IMR-90 (cell line): ENCODE results near the gene SHISA6. TPM values are rescaled to one million over a fixed set of nuclear protein-coding genes. Genes with fewer than 3 reads are reported as not detected.

Source experiments
- ATAC-seq: fragments of 200-7000 bp; cut with Tn5 transposase; 2 replicates; pipeline ENCODE4 v1.9.1; 2020; ENCODE audit warnings: low read depth, mild to moderate bottlenecking, moderate library complexity
- BruUV-seq: library from RNA; stranded (reverse); fragments of 400-500 nt; replicated peaks from 2 replicates; lab custom pipeline; 2021; lab: Mats Ljungman, UMichigan
- CTCF ChIA-PET: fragments of 300-600 bp; formaldehyde crosslinking; extraction: SDS; loops from one replicate; lab custom pipeline; 2021; ENCODE audit warnings: antibody characterized with exemption; lab: Yijun Ruan, JAX
- POLR2A ChIA-PET: fragments of 300-600 bp; sonication (Branson Sonifier 250); formaldehyde crosslinking; loops from one replicate; lab custom pipeline; 2022; ENCODE audit warnings: antibody characterized with exemption; ENCODE audit not compliant: unreplicated experiment; lab: Charles Lee
- DNase-seq: peaks from one replicate; pipeline ENCODE4 v3.0.0; 2013
- H2AFZ ChIP-seq: replicated peaks from 2 replicates; pipeline ENCODE3; 2013; ENCODE audit warnings: low read length, mild to moderate bottlenecking; ENCODE audit not compliant: poor library complexity
- H2AK5ac ChIP-seq: 2 replicates; pipeline ENCODE4 v1.6.1; 2013; ENCODE audit warnings: low read depth, low read length, inconsistent platforms
- H2AK9ac ChIP-seq: replicated peaks from 2 replicates; pipeline ENCODE3; 2013; ENCODE audit warnings: mild to moderate bottlenecking, low read depth, low read length, moderate library complexity; ENCODE audit not compliant: poor library complexity
- H2BK120ac ChIP-seq: 2 replicates; pipeline ENCODE4 v1.6.1; 2013; ENCODE audit warnings: low read depth, low read length, inconsistent platforms
- H2BK15ac ChIP-seq: 3 replicates; pipeline ENCODE4 v1.6.1; 2013; ENCODE audit warnings: low read depth, low read length, inconsistent platforms
- H2BK20ac ChIP-seq: 2 replicates; pipeline ENCODE4 v1.6.1; 2013; ENCODE audit warnings: low read depth, mild to moderate bottlenecking, inconsistent platforms, low read length, moderate library complexity
- H2BK5ac ChIP-seq: 2 replicates; pipeline ENCODE4 v1.6.1; 2013; ENCODE audit warnings: mild to moderate bottlenecking, low read depth, low read length, inconsistent platforms; ENCODE audit not compliant: poor library complexity, severe bottlenecking
- H3K14ac ChIP-seq: replicated peaks from 2 replicates; pipeline ENCODE4 v1.6.1; 2013; ENCODE audit warnings: low read depth, low read length, inconsistent platforms
- H3K18ac ChIP-seq: 2 replicates; pipeline ENCODE4 v1.6.1; 2013; ENCODE audit warnings: low read depth, low read length, control low read depth
- H3K23ac ChIP-seq: 2 replicates; pipeline ENCODE4 v1.6.1; 2013; ENCODE audit warnings: low read depth, low read length, inconsistent platforms
- H3K27ac ChIP-seq: 2 replicates; pipeline ENCODE4 v1.5.1; 2013; ENCODE audit warnings: mild to moderate bottlenecking, control low read depth, low read length; ENCODE audit not compliant: insufficient read depth
- H3K27me3 ChIP-seq: 2 replicates; pipeline ENCODE4 v1.6.1; 2013; ENCODE audit warnings: low read length; ENCODE audit not compliant: control insufficient read depth, insufficient read depth
- H3K36me3 ChIP-seq: 2 replicates; pipeline ENCODE4 v1.6.1; 2013; ENCODE audit warnings: low read length, mixed read lengths; ENCODE audit not compliant: control insufficient read depth, insufficient read depth
- H3K4ac ChIP-seq: 2 replicates; pipeline ENCODE4 v1.6.1; 2013; ENCODE audit warnings: low read depth, low read length, inconsistent platforms
- H3K4me1 ChIP-seq: 2 replicates; pipeline ENCODE4 v1.6.1; 2013; ENCODE audit warnings: low read length, mixed read lengths; ENCODE audit not compliant: control insufficient read depth, insufficient read depth
- H3K4me2 ChIP-seq: 2 replicates; pipeline ENCODE4 v1.6.1; 2013; ENCODE audit warnings: low read depth, mild to moderate bottlenecking, control low read depth, low read length, moderate library complexity
- H3K4me3 ChIP-seq: 2 replicates; pipeline ENCODE4 v1.5.1; 2013; ENCODE audit warnings: low read depth, mild to moderate bottlenecking, control low read depth, low read length, moderate library complexity; ENCODE audit not compliant: insufficient read depth
- H3K56ac ChIP-seq: 2 replicates; pipeline ENCODE4 v1.6.1; 2013; ENCODE audit warnings: low read length, inconsistent platforms; ENCODE audit not compliant: insufficient read depth; ENCODE audit errors: extremely low read depth
- H3K79me1 ChIP-seq, 2 experiments: 2 replicates each; pipeline ENCODE4 v1.6.1; 2013; ENCODE audit warnings: low read length in 2 of 2, inconsistent platforms in 1 of 2, low read depth in 1 of 2
- H3K9ac ChIP-seq: 2 replicates; pipeline ENCODE4 v1.6.1; 2013; ENCODE audit warnings: low read depth, low read length, control low read depth
- H3K9me1 ChIP-seq: 2 replicates; pipeline ENCODE4 v1.6.1; 2013; ENCODE audit warnings: low read length, inconsistent platforms; ENCODE audit not compliant: insufficient read depth
- H3K9me3 ChIP-seq: 2 replicates; pipeline ENCODE4 v1.6.1; 2013; ENCODE audit warnings: low read length; ENCODE audit not compliant: control insufficient read depth, insufficient read depth
- H4K20me1 ChIP-seq: 2 replicates; pipeline ENCODE4 v1.6.1; 2013; ENCODE audit warnings: low read length, inconsistent platforms; ENCODE audit not compliant: insufficient read depth
- H4K5ac ChIP-seq: 2 replicates; pipeline ENCODE4 v1.6.1; 2013; ENCODE audit warnings: mild to moderate bottlenecking, low read depth, low read length, control low read depth
- H4K8ac ChIP-seq, 2 experiments: 2 replicates each; pipeline ENCODE4 v1.6.1; 2013; ENCODE audit warnings: low read depth in 2 of 2, low read length in 2 of 2, control low read depth in 1 of 2, inconsistent platforms in 1 of 2
- H4K91ac ChIP-seq: 2 replicates; pipeline ENCODE4 v1.6.1; 2013; ENCODE audit warnings: low read depth, low read length, inconsistent platforms; ENCODE audit not compliant: insufficient read depth
- FOS ChIP-seq: fragments of 150-350 bp; IDR thresholded peaks from 2 replicates; pipeline ENCODE4 v1.6.1; 2016; ENCODE audit warnings: low read depth, low read length
- MAFK ChIP-seq: IDR thresholded peaks from 2 replicates; pipeline ENCODE4 v1.6.1; 2012; ENCODE audit warnings: low read depth, low read length, improper control_type of control experiment
- MAZ ChIP-seq: IDR thresholded peaks from 2 replicates; pipeline ENCODE4 v1.6.1; 2012; ENCODE audit warnings: low read depth, mild to moderate bottlenecking, low read length, improper control_type of control experiment, moderate library complexity, borderline replicate concordance
- NFE2L2 ChIP-seq: fragments of 150-350 bp; IDR thresholded peaks from 2 replicates; pipeline ENCODE4 v1.6.1; 2016; ENCODE audit warnings: low read depth, mild to moderate bottlenecking, low read length
- POLR2A ChIP-seq: IDR thresholded peaks from 2 replicates; pipeline ENCODE4 v1.6.1; 2012; ENCODE audit warnings: mild to moderate bottlenecking, low read depth, low read length
- RAD21 ChIP-seq: IDR thresholded peaks from 2 replicates; pipeline ENCODE4 v1.6.1; 2012; ENCODE audit warnings: low read length, improper control_type of control experiment
- RCOR1 ChIP-seq: IDR thresholded peaks from 2 replicates; pipeline ENCODE4 v1.6.1; 2012; ENCODE audit warnings: mild to moderate bottlenecking, low read length, improper control_type of control experiment; ENCODE audit not compliant: insufficient replicate concordance
- SMC3 ChIP-seq: fragments of 150-350 bp; IDR thresholded peaks from 2 replicates; pipeline ENCODE4 v1.6.1; 2016; ENCODE audit warnings: low read depth, mild to moderate bottlenecking, antibody characterized with exemption, low read length, moderate library complexity
- WGBS, 2 experiments: methylation state at CpG; one replicate each; pipeline versions ENCODE4 v1.1.5 to v1.1.7; 2013; ENCODE audit warnings: missing lambda C conversion rate in 2 of 2; ENCODE audit not compliant: insufficient read length in 1 of 2; ENCODE audit errors: extremely low coverage in 2 of 2; 5-methylcytosine and 5-hydroxymethylcytosine counted together
- dilution Hi-C: fragments of 300-500 bp; cut with HindIII; formaldehyde crosslinking; loops from one replicate; pipeline ENCODE4 v1.14.3; 2018; ENCODE audit warnings: low sequenced_read_pairs; ENCODE audit not compliant: unreplicated experiment
- in situ Hi-C: fragments of 300-500 bp; cut with MboI; formaldehyde crosslinking; loops from 3 replicates; pipeline ENCODE4 v1.14.3; 2019; ENCODE audit warnings: low sequenced_read_pairs, inconsistent platforms, mixed read lengths
- intact Hi-C: fragments of 100-400 bp; cut with micrococcal nuclease; formaldehyde crosslinking; loops from 2 replicates; pipeline ENCODE4 v1.10.0; 2022
- polyA plus RNA-seq, 3 experiments: library from polyadenylated mRNA; depleted of rRNA; stranded (reverse); fragments of >200 nt; gene quantifications; 2 replicates each; pipeline ENCODE4 v1.2.3, GENCODE V29; 2012; ENCODE audit warnings: low replicate concordance in 1 of 3
- total RNA-seq: library from RNA; depleted of rRNA; stranded (reverse); fragments of >200 nt; gene quantifications from 2 replicates; pipeline ENCODE4 v1.2.3, GENCODE V29; 2012
- TF ChIP-seq, protein P1 (sequence below): fragments of 150-350 bp; IDR thresholded peaks from 2 replicates; pipeline ENCODE4 v1.6.1; 2016; ENCODE audit warnings: low read depth, mild to moderate bottlenecking, low read length, moderate library complexity, borderline replicate concordance
- TF ChIP-seq, protein P2 (sequence below): fragments of 150-350 bp; IDR thresholded peaks from 2 replicates; pipeline ENCODE4 v1.6.1; 2017; ENCODE audit warnings: mild to moderate bottlenecking, antibody characterized with exemption, low read length, low read depth

Gene SHISA6
- total and polyA plus RNA-seq, 2 of the 4 experiments (the other 2 are of a cell fraction), result not detected

DNA sequence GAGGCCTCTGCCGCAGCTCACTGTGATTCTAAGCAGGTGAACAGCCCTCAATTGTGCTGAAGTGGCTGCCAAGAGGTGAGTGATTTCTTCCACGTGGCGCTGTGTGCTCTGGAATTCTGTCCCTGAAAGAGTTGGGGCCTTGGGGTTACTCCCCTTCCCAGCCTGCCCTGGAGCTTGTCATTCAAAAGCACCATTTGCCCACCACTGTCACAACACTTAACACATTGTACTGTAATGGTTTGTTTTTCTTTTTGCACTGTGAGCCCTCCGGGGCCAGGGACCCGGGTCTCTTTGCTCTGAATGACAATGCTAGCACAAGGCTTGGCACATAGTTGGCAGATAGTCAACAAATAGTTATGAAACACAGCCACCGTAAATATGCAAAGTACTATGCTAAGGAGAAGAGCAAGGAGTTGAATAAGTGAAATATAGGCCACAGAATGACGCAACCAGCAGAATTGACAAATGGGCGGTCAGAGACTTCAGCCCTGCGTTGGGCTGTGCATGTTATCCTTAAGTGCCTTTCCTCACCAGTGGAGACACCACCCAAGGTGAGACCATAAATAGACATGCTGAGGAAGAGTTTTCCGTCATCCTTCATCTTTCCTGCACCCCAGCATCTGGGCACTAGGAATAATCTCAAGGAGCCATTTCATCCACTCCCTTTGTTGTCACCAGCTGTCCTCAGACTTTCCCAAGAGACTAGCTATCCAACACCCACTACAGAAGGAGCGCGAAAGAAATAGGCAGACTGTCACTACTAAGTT, 245.3 kb downstream of the SHISA6 start:
- Histone ChIP-seq H3K56ac (no peak overlapping the region), H2AFZ (no peak overlapping the region), H3K36me3 (no peaks in the 10 kb centered on the region), H3K4ac (no peak overlapping the region), H3K4me1 (no peaks in the 10 kb centered on the region), H3K79me1 (no peaks in the 10 kb centered on the region), H2BK20ac (no peak overlapping the region), H2AK5ac (no peak overlapping the region), H4K20me1 (no peaks in the 10 kb centered on the region), H3K27me3 (no peaks in the 10 kb centered on the region), H3K9ac (no peak overlapping the region), H3K23ac (no peak overlapping the region), H4K91ac (no peak overlapping the region), H2BK5ac (no peak overlapping the region), H3K4me3 (no peak overlapping the region), H2BK120ac (no peak overlapping the region), H3K27ac (no peak overlapping the region), H3K9me3 (peaks cover 23% of the 10 kb centered on the region), H4K5ac (no peak overlapping the region), H3K4me2 (no peak overlapping the region), H4K8ac (no peak overlapping the region), H3K9me1 (no peaks in the 10 kb centered on the region), H2BK15ac (no peak overlapping the region), H3K18ac (no peak overlapping the region), H2AK9ac (no peak overlapping the region), H3K14ac (no peak overlapping the region)
- POLR2A ChIA-PET, result no interaction called here
- dilution Hi-C loops (no loop called here), intact Hi-C loops (no loop called here), in situ Hi-C loops (no loop called here)
- CTCF ChIA-PET, result no interaction called here
- TF ChIP-seq, protein P1, sequence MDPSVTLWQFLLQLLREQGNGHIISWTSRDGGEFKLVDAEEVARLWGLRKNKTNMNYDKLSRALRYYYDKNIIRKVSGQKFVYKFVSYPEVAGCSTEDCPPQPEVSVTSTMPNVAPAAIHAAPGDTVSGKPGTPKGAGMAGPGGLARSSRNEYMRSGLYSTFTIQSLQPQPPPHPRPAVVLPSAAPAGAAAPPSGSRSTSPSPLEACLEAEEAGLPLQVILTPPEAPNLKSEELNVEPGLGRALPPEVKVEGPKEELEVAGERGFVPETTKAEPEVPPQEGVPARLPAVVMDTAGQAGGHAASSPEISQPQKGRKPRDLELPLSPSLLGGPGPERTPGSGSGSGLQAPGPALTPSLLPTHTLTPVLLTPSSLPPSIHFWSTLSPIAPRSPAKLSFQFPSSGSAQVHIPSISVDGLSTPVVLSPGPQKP, result no peak
- no peak for TF ChIP-seq MAFK
- TF ChIP-seq SMC3, result no peak
- TF ChIP-seq MAZ, result no peak
- no peak for TF ChIP-seq RAD21
- TF ChIP-seq POLR2A, result no peak
- no peak for TF ChIP-seq FOS
- TF ChIP-seq RCOR1, result no peak
- TF ChIP-seq NFE2L2, result no peak
- TF ChIP-seq, protein P2, sequence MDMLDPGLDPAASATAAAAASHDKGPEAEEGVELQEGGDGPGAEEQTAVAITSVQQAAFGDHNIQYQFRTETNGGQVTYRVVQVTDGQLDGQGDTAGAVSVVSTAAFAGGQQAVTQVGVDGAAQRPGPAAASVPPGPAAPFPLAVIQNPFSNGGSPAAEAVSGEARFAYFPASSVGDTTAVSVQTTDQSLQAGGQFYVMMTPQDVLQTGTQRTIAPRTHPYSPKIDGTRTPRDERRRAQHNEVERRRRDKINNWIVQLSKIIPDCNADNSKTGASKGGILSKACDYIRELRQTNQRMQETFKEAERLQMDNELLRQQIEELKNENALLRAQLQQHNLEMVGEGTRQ, result no peak
- no CpG with 5 or more reads among the region's 12 CpGs for WGBS, 2 experiments
- no TSS peak for BruUV-seq
- DNase-seq (no peak), ATAC-seq (no peak)
